Measurements from ENCODE around the gene NDUFA3. TPM values are rescaled to one million over a fixed set of nuclear protein-coding genes. Genes with fewer than 3 reads are reported as not detected.

Gene NDUFA3
- 32.0 and 92.4 TPM in 2 replicates for total RNA-seq (2014; rRNA removed; shearing (Covaris generic))
- 86.3 and 98.2 TPM in 2 replicates for total RNA-seq (2022)
- percentile 61 among the genes with signal in this experiment for Bru-seq, nascent RNA
- BruChase-seq, experiment 1, labeled RNA remaining after a 6-hour chase = percentile 75 among the genes with signal in this experiment
- percentile 68 among the genes with signal in this experiment for BruChase-seq, experiment 2, labeled RNA remaining after a 2-hour chase
- long read RNA-seq, transcript NDUFA3-202 (5 exons, 435 nt) = minor isoform, 6 of 104 reads
- long read RNA-seq, transcript NDUFA3-214 (4 exons, 963 nt) = major isoform, 83 of 104 reads
- long read RNA-seq, transcript NDUFA3-213 (3 exons, 541 nt) = minor isoform, 5 of 104 reads
- long read RNA-seq, partial matches to known transcripts = 2 of 104 reads
- long read RNA-seq, other reads (novel, unspliced or antisense) = 5 of 104 reads

DNA sequence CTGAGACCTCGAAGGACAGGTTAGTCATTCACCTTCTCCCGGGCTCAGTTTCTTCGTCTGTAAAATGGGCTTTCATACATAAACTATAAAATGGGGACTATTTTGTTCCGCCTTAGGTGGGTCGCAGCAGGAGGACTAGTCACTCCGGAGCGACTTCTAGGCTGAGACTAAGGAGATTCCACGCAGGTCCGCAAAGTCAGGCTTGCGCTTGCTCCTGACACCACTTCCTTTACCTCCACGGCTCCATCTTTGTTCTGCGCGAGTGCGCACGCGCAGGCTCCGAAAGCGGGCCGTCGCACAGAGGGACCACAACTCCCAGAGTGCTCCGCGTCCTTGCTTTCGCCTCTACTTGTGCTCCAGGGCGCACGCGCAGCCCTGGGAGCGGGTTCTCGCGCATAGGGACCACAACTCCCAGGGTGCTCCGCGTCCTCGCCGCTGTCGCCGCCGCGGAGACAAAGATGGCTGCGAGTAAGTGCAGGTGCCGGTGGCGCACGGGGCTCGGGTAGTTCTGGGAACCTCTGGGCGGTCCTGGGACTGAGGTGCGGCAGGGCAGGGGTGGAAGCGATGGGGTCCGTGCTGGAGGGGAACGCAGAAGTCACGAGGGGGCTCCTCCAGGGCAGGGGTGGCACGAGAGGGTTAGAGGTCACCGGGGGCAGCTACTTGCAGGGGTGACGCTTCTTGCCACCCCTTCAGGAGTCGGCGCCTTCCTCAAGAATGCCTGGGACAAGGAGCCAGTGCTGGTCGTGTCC lies at the start of gene NDUFA3:
Gene NDUFA3, plus strand, starts transcription at position 435 of the 749 bp plus-strand sequence. Its CDS starts 24 bp downstream, at position 459.
- peak within 1 kb of the TSS; percentile 24 for H3K27ac ChIP-seq (ENCODE audit: low read depth, low read length, poor library complexity, severe bottlenecking)
- H4K20me1 ChIP-seq (ENCODE audit: insufficient read depth, low read length) = no peaks in the 10 kb centered on the region
- H3K4me1 ChIP-seq (ENCODE audit: insufficient read depth, low read length, poor library complexity, severe bottlenecking) = peaks cover 11% of the 10 kb centered on the region
- H3K4me2 ChIP-seq (ENCODE audit: low read length) = peak within 1 kb of the TSS; percentile 85
- H3K36me3 ChIP-seq (ENCODE audit: insufficient read depth, low read length) = peaks cover 26% of the 10 kb centered on the region
- H3K9me3 ChIP-seq (ENCODE audit: low read length) = no peaks in the 10 kb centered on the region
- peak within 1 kb of the TSS; percentile 57 for H2AFZ ChIP-seq (ENCODE audit: low read length)
- POLR2A ChIA-PET = interaction anchor here (0.6 to 1.5 kb wide), 2 partner anchors 34 to 288 kb away, joined by 3 read pairs; no protein-coding TSS in a partner anchor
- DNase-seq (ENCODE audit: low spot score) = peak; percentile 99
- intact Hi-C loops (cut with micrococcal nuclease; ENCODE audit: unreplicated experiment) = loop anchor here (1.0 to 2.0 kb wide), 2 partner anchors 35 to 56 kb away; partner anchors contain the start of genes CNOT3 and LENG1
- no TSS peak for BruUV-seq (replicated peaks)
- no peaks in the 10 kb centered on the region for H3K9me2 ChIP-seq (ENCODE audit: insufficient read depth, low read length)
- TF ChIP-seq, protein P1, sequence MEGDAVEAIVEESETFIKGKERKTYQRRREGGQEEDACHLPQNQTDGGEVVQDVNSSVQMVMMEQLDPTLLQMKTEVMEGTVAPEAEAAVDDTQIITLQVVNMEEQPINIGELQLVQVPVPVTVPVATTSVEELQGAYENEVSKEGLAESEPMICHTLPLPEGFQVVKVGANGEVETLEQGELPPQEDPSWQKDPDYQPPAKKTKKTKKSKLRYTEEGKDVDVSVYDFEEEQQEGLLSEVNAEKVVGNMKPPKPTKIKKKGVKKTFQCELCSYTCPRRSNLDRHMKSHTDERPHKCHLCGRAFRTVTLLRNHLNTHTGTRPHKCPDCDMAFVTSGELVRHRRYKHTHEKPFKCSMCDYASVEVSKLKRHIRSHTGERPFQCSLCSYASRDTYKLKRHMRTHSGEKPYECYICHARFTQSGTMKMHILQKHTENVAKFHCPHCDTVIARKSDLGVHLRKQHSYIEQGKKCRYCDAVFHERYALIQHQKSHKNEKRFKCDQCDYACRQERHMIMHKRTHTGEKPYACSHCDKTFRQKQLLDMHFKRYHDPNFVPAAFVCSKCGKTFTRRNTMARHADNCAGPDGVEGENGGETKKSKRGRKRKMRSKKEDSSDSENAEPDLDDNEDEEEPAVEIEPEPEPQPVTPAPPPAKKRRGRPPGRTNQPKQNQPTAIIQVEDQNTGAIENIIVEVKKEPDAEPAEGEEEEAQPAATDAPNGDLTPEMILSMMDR (conservative IDR thresholded peaks at IDR 0.05; ENCODE audit: low read length) = no peak
- no peak for TF ChIP-seq EZH2phosphoT487 (IDR thresholded peaks at IDR 0.05; ENCODE audit: borderline replicate concordance, low read depth, low read length)
- H3K4me3 ChIP-seq (ENCODE audit: low read depth, low read length, poor library complexity, severe bottlenecking) = peak within 1 kb of the TSS; percentile 94
- peaks cover 27% of the 10 kb centered on the region; the same call in 1 of the 2 replicates for H3K79me2 ChIP-seq (ENCODE audit: insufficient read depth, low read depth, low read length)
- CTCF ChIA-PET (ENCODE audit: unreplicated experiment) = no interaction called here

DNA sequence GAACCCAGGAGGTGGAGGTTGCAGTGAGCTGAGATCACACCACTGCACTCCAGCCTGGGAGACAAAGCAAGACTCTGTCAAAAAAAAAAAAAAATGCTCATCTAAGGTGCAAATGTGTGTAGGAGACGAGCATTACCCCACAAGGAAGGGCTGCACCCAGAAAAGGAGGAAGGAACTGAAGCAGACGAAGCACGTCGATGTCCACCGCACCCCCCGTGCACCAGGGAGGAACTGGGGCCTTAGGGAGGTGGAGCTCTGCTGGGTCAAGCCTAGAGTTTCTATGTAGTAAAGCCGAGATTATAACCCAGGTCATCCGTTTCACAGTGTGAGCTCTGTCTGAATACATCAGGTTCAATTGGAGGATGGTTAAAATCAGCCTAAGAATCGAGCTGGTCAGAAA lies 40.0 kb upstream of the NDUFA3 start:
- intact Hi-C loops (cut with micrococcal nuclease; ENCODE audit: unreplicated experiment) = no loop called here

More for the DNA sequence above, 40.0 kb upstream of the NDUFA3 start:
- Histone ChIP-seq H3K36me3 (ENCODE audit: insufficient read depth, low read length) (no peaks in the 10 kb centered on the region), H3K4me3 (ENCODE audit: low read depth, low read length, poor library complexity, severe bottlenecking) (no peak overlapping the region), H3K9me2 (ENCODE audit: insufficient read depth, low read length) (no peaks in the 10 kb centered on the region), H3K9me3 (ENCODE audit: low read length) (no peaks in the 10 kb centered on the region), H2AFZ (ENCODE audit: low read length) (no peak overlapping the region), H3K4me1 (ENCODE audit: insufficient read depth, low read length, poor library complexity, severe bottlenecking) (no peaks in the 10 kb centered on the region), H4K20me1 (ENCODE audit: insufficient read depth, low read length) (no peaks in the 10 kb centered on the region), H3K79me2 (ENCODE audit: insufficient read depth, low read depth, low read length) (no peaks in the 10 kb centered on the region), H3K27ac (ENCODE audit: low read depth, low read length, poor library complexity, severe bottlenecking) (no peak overlapping the region), H3K4me2 (ENCODE audit: low read length) (no peak overlapping the region)
- DNase-seq (ENCODE audit: low spot score) = no peak
- ChIA-PET CTCF (ENCODE audit: unreplicated experiment) (no interaction called here), POLR2A (no interaction called here)
- no TSS peak for BruUV-seq (replicated peaks)
- TF ChIP-seq, protein P1 (conservative IDR thresholded peaks at IDR 0.05; ENCODE audit: low read length) = no peak
- no peak for TF ChIP-seq EZH2phosphoT487 (IDR thresholded peaks at IDR 0.05; ENCODE audit: borderline replicate concordance, low read depth, low read length)

All from OCI-LY7 (cell line).